HL-60 (cell line): Measurements from ENCODE around the gene JMY.

Experiments
- CTCF ChIP-seq: IDR thresholded peaks from one replicate; pipeline ENCODE4 v1.5.1; 2011; ENCODE audit warnings: low read length, control low read depth, inconsistent platforms; ENCODE audit not compliant: insufficient read depth
- GABPA ChIP-seq: IDR thresholded peaks from 2 replicates; pipeline ENCODE4 v1.6.1; 2012; ENCODE audit warnings: low read depth
- POLR2AphosphoS5 ChIP-seq: IDR thresholded peaks from 2 replicates; pipeline ENCODE4 v1.6.1; 2012; ENCODE audit warnings: low read depth
- SPI1 ChIP-seq: IDR thresholded peaks from 2 replicates; pipeline ENCODE4 v1.6.1; 2012; ENCODE audit warnings: low read depth, mild to moderate bottlenecking, borderline replicate concordance
- TF ChIP-seq, protein P1 (sequence below): IDR thresholded peaks from 2 replicates; pipeline ENCODE4 v1.6.1; 2012; ENCODE audit warnings: low read depth; ENCODE audit not compliant: insufficient replicate concordance

- TF ChIP-seq CTCF (no peak), SPI1 (no peak), POLR2AphosphoS5 (no peak), GABPA (no peak)
- TF ChIP-seq, protein P1, sequence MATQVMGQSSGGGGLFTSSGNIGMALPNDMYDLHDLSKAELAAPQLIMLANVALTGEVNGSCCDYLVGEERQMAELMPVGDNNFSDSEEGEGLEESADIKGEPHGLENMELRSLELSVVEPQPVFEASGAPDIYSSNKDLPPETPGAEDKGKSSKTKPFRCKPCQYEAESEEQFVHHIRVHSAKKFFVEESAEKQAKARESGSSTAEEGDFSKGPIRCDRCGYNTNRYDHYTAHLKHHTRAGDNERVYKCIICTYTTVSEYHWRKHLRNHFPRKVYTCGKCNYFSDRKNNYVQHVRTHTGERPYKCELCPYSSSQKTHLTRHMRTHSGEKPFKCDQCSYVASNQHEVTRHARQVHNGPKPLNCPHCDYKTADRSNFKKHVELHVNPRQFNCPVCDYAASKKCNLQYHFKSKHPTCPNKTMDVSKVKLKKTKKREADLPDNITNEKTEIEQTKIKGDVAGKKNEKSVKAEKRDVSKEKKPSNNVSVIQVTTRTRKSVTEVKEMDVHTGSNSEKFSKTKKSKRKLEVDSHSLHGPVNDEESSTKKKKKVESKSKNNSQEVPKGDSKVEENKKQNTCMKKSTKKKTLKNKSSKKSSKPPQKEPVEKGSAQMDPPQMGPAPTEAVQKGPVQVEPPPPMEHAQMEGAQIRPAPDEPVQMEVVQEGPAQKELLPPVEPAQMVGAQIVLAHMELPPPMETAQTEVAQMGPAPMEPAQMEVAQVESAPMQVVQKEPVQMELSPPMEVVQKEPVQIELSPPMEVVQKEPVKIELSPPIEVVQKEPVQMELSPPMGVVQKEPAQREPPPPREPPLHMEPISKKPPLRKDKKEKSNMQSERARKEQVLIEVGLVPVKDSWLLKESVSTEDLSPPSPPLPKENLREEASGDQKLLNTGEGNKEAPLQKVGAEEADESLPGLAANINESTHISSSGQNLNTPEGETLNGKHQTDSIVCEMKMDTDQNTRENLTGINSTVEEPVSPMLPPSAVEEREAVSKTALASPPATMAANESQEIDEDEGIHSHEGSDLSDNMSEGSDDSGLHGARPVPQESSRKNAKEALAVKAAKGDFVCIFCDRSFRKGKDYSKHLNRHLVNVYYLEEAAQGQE: no peak
Observed at GRCh38 chr5:79267180-79267579, 31.2 kb downstream of the JMY start.
